HCT116 (cell line): ENCODE results near the gene CPNE2. TPM values are rescaled to one million over a fixed set of nuclear protein-coding genes. Genes with fewer than 3 reads are reported as not detected.

Experiments used
- ATAC-seq: fragments of 200-7000 bp; cut with Tn5 transposase; 2 replicates; pipeline ENCODE4 v1.9.1; 2020; ENCODE audit warnings: mild to moderate bottlenecking, moderate library complexity
- BruUV-seq: library from RNA; stranded (reverse); fragments of 400-500 nt; replicated peaks from 2 replicates; lab custom pipeline; 2021; lab: Mats Ljungman, UMichigan
- CTCF ChIA-PET: fragments of 300-600 bp; sonication (Branson Sonifier 250); formaldehyde crosslinking; loops from one replicate; lab custom pipeline; 2021; ENCODE audit warnings: antibody characterized with exemption; lab: Charles Lee
- POLR2A ChIA-PET: fragments of 300-600, 350-600 bp; sonication (Branson Sonifier 250); formaldehyde crosslinking; loops from one replicate; lab custom pipeline; 2021; ENCODE audit warnings: antibody characterized with exemption; lab: Charles Lee
- RAD21 ChIA-PET, 2 experiments: fragments of 300-600 bp; sonication (Branson Sonifier 250); formaldehyde crosslinking; loops; one replicate each; lab custom pipeline; 2023; ENCODE audit warnings: low total read pairs in 2 of 2; ENCODE audit not compliant: uncharacterized antibody in 2 of 2, unreplicated experiment in 2 of 2, low non-redundant PET in 1 of 2; lab: Charles Lee
- DNase-seq: peaks from one replicate; pipeline ENCODE4 v3.0.0-alpha.2; 2010; ENCODE audit warnings: low read depth, low spot score
- H2AFZ ChIP-seq: fragments of 200-600 bp; shearing (Covaris generic), sonication (generic); 2 replicates; pipeline ENCODE4 v1.6.1; 2017; ENCODE audit warnings: low read depth, mixed run types, mixed read lengths, antibody characterized with exemption, low read length; ENCODE audit not compliant: poor library complexity, severe bottlenecking
- H3K27ac ChIP-seq: 2 replicates; pipeline ENCODE4 v1.5.1; 2012; ENCODE audit warnings: low read depth, low read length
- H3K27me3 ChIP-seq: fragments of 200-600 bp; sonication (generic); 2 replicates; pipeline ENCODE4 v1.6.1; 2016; ENCODE audit warnings: mixed run types, low read length, mixed read lengths; ENCODE audit not compliant: insufficient read depth
- H3K36me3 ChIP-seq, 2 experiments: fragments of 200-500 bp in 1 of 2; fragments of 200-600 bp in 1 of 2; sonication (Bioruptor generic) in 1 of 2; sonication (generic) in 1 of 2; 2 replicates each; pipeline versions ENCODE4 v1.5.1 to v1.6.1; 2014 to 2016; ENCODE audit warnings: low read length in 2 of 2, inconsistent platforms in 1 of 2, mixed read lengths in 1 of 2, mixed run types in 1 of 2; ENCODE audit not compliant: insufficient read depth in 2 of 2, control insufficient read depth in 1 of 2
- H3K4me1 ChIP-seq, 2 experiments: fragments of 200-600 bp in 1 of 2; sonication (generic) in 1 of 2; 2 replicates each; pipeline versions ENCODE4 v1.5.1 to v1.6.1; 2012 to 2017; ENCODE audit warnings: low read length in 2 of 2, inconsistent platforms in 1 of 2, mild to moderate bottlenecking in 1 of 2, mixed read lengths in 1 of 2, mixed run types in 1 of 2, moderate library complexity in 1 of 2; ENCODE audit not compliant: insufficient read depth in 2 of 2, control insufficient read depth in 1 of 2
- H3K4me2 ChIP-seq: fragments of 200-600 bp; sonication (generic); 2 replicates; pipeline ENCODE4 v1.6.1; 2017; ENCODE audit warnings: mixed run types, low read length, mixed read lengths
- H3K4me3 ChIP-seq, 2 experiments: fragments of 200-600 bp in 1 of 2; sonication (generic) in 1 of 2; replicated peaks in 1 of 2; 2 replicates each; pipeline ENCODE4 v1.5.1; 2011 to 2016; ENCODE audit warnings: low read length in 2 of 2, control low read depth in 1 of 2, low read depth in 1 of 2, mild to moderate bottlenecking in 1 of 2, mixed read lengths in 1 of 2, mixed run types in 1 of 2
- H3K79me2 ChIP-seq: fragments of 200-600 bp; sonication (generic); 2 replicates; pipeline ENCODE4 v1.6.1; 2017; ENCODE audit warnings: mild to moderate bottlenecking, mixed run types, low read length, moderate library complexity, mixed read lengths; ENCODE audit not compliant: insufficient read depth
- H3K9ac ChIP-seq: fragments of 200-600 bp; sonication (generic); 2 replicates; pipeline ENCODE4 v1.6.1; 2016; ENCODE audit warnings: low read length, mixed read lengths
- H3K9me2 ChIP-seq: fragments of 200-600 bp; sonication (generic), shearing (Covaris generic); 2 replicates; pipeline ENCODE4 v1.6.1; 2017; ENCODE audit warnings: mixed run types, mild to moderate bottlenecking, moderate library complexity; ENCODE audit not compliant: insufficient read depth
- H3K9me3 ChIP-seq, 2 experiments: fragments of 200-500 bp in 1 of 2; fragments of 200-600 bp in 1 of 2; sonication (Bioruptor generic) in 1 of 2; sonication (generic) in 1 of 2; 2 replicates each; pipeline ENCODE4 v1.6.1; 2014 to 2017; ENCODE audit warnings: low read length in 2 of 2, mixed read lengths in 2 of 2, inconsistent platforms in 1 of 2, low read depth in 1 of 2, mild to moderate bottlenecking in 1 of 2, mixed run types in 1 of 2, moderate library complexity in 1 of 2; ENCODE audit not compliant: control insufficient read depth in 1 of 2, insufficient read depth in 1 of 2
- H4K20me1 ChIP-seq: fragments of 200-600 bp; sonication (generic), shearing (Covaris generic); 2 replicates; pipeline ENCODE4 v1.6.1; 2017; ENCODE audit warnings: mixed run types, mild to moderate bottlenecking, moderate library complexity; ENCODE audit not compliant: insufficient read depth
- CBX3 ChIP-seq: IDR thresholded peaks from 2 replicates; pipeline ENCODE4 v1.6.1; 2012; ENCODE audit warnings: low read depth
- CEBPB ChIP-seq: IDR thresholded peaks from 2 replicates; pipeline ENCODE4 v1.6.1; 2012; ENCODE audit warnings: low read depth
- CTCF ChIP-seq, 3 experiments: fragments of 200-600 bp in 1 of 3; sonication (generic) in 1 of 3; IDR thresholded peaks in 2 of 3; conservative IDR thresholded peaks in 1 of 3; 2 replicates each; pipeline ENCODE4 v1.5.1; 2012 to 2017; ENCODE audit warnings: low read depth in 2 of 3, low read length in 2 of 3, antibody characterized with exemption in 1 of 3, borderline replicate concordance in 1 of 3, control low read depth in 1 of 3, mild to moderate bottlenecking in 1 of 3, mixed read lengths in 1 of 3, mixed run types in 1 of 3, moderate library complexity in 1 of 3; ENCODE audit not compliant: insufficient read depth in 1 of 3
- EGR1 ChIP-seq: IDR thresholded peaks from 2 replicates; pipeline ENCODE4 v1.6.1; 2012; ENCODE audit warnings: low read depth
- ELF1 ChIP-seq: IDR thresholded peaks from 2 replicates; pipeline ENCODE4 v1.6.1; 2012; ENCODE audit warnings: low read depth, borderline replicate concordance
- EZH2 ChIP-seq: fragments of 200-600 bp; sonication (generic); IDR thresholded peaks from 2 replicates; pipeline ENCODE4 v1.6.1; 2017; ENCODE audit warnings: antibody characterized with exemption, mixed run types
- EZH2phosphoT487 ChIP-seq: fragments of 200-600 bp; IDR thresholded peaks from 2 replicates; pipeline ENCODE4 v1.6.1; 2018; ENCODE audit warnings: antibody characterized with exemption, borderline replicate concordance
- JUND ChIP-seq: IDR thresholded peaks from 2 replicates; pipeline ENCODE4 v1.6.1; 2012
- POLR2A ChIP-seq: IDR thresholded peaks from 2 replicates; pipeline ENCODE4 v1.7.0; 2011; ENCODE audit warnings: borderline replicate concordance; ENCODE audit not compliant: insufficient read depth, insufficient read length; ENCODE audit errors: extremely low read depth
- POLR2AphosphoS5 ChIP-seq: IDR thresholded peaks from 2 replicates; pipeline ENCODE4 v1.6.1; 2011; ENCODE audit warnings: mild to moderate bottlenecking, low read depth, low read length, moderate library complexity
- RAD21 ChIP-seq: IDR thresholded peaks from 2 replicates; pipeline ENCODE4 v1.6.1; 2012; ENCODE audit warnings: low read depth, mild to moderate bottlenecking
- REST ChIP-seq: IDR thresholded peaks from 2 replicates; pipeline ENCODE4 v1.6.1; 2012; ENCODE audit warnings: low read depth
- SIN3A ChIP-seq: IDR thresholded peaks from 2 replicates; pipeline ENCODE4 v1.6.1; 2012; ENCODE audit warnings: low read depth
- SP1 ChIP-seq: IDR thresholded peaks from 2 replicates; pipeline ENCODE4 v1.6.1; 2012; ENCODE audit warnings: low read depth
- SRF ChIP-seq: IDR thresholded peaks from 2 replicates; pipeline ENCODE4 v1.6.1; 2012; ENCODE audit warnings: low read depth
- TCF7L2 ChIP-seq: IDR thresholded peaks from 2 replicates; pipeline ENCODE4 v1.7.0; 2011; ENCODE audit warnings: borderline replicate concordance, inconsistent platforms; ENCODE audit not compliant: insufficient read depth, insufficient read length; ENCODE audit errors: extremely low read depth
- YY1 ChIP-seq: IDR thresholded peaks from 2 replicates; pipeline ENCODE4 v1.6.1; 2011; ENCODE audit warnings: low read length, low read depth, moderate library complexity, mild to moderate bottlenecking; ENCODE audit not compliant: insufficient replicate concordance; ENCODE audit errors: extremely low read depth
- ZBTB33 ChIP-seq: IDR thresholded peaks from 2 replicates; pipeline ENCODE4 v1.6.1; 2011; ENCODE audit warnings: mild to moderate bottlenecking, low read length, moderate library complexity; ENCODE audit not compliant: insufficient replicate concordance; ENCODE audit errors: extremely low read depth
- ZFX ChIP-seq: fragments of 450-650 bp; IDR thresholded peaks from 2 replicates; pipeline ENCODE4 v1.6.1; 2017
- ZNF274 ChIP-seq: fragments of 200-500 bp; sonication (Bioruptor generic); IDR thresholded peaks from 2 replicates; pipeline ENCODE4 v1.6.1; 2014; ENCODE audit warnings: mild to moderate bottlenecking, low read depth, low read length, inconsistent platforms
- intact Hi-C: fragments of 100-400 bp; cut with micrococcal nuclease; formaldehyde crosslinking; loops from 2 replicates; pipeline ENCODE4 v1.10.0; 2022
- total RNA-seq: library from RNA; stranded (reverse); gene quantifications from one replicate; pipeline ENCODE4 v1.2.1, GENCODE V29; 2021; ENCODE audit not compliant: unreplicated experiment

Gene CPNE2
- total RNA-seq, 1 experiment from 2014 or later, result 31.2 TPM

GRCh38 chr16:57165483-57165882 lies 73.1 kb downstream of the CPNE2 start:
- H3K27ac ChIP-seq, result no peak overlapping the region
- ChIA-PET POLR2A (no interaction called here), CTCF (no interaction called here), RAD21 (no interaction called here)
- no peaks in the 10 kb centered on the region for H3K9me3 ChIP-seq
- BruUV-seq, result no TSS peak
- DNase-seq, result no peak
- H3K79me2 ChIP-seq, result no peaks in the 10 kb centered on the region
- no peak overlapping the region for H3K4me2 ChIP-seq
- no peak for TF ChIP-seq ZFX
- no peak for TF ChIP-seq CBX3
- no peak for TF ChIP-seq POLR2AphosphoS5
- no peak for TF ChIP-seq SRF
- no peak for TF ChIP-seq YY1
- TF ChIP-seq EZH2phosphoT487, result no peak
- TF ChIP-seq JUND, result no peak
- TF ChIP-seq EGR1, result no peak
- TF ChIP-seq CTCF (IDR thresholded peaks at IDR 0.05 in 2 of 3, conservative IDR thresholded peaks at IDR 0.05 in 1 of 3; ENCODE audit: borderline replicate concordance in 1 of 3, insufficient read depth in 1 of 3, low read depth in 2 of 3, low read length in 2 of 3), result no peak
- no peak for TF ChIP-seq RAD21
- TF ChIP-seq ZBTB33, result no peak
- no peak for TF ChIP-seq REST
- TF ChIP-seq CEBPB, result no peak
- TF ChIP-seq SIN3A, result no peak
- TF ChIP-seq EZH2, result no peak
- TF ChIP-seq TCF7L2, result no peak
- no peak for TF ChIP-seq ZNF274
- TF ChIP-seq POLR2A, result no peak
- TF ChIP-seq ELF1, result no peak
- no peak for TF ChIP-seq SP1
- H3K9me2 ChIP-seq, result no peaks in the 10 kb centered on the region
- no peak overlapping the region for H3K9ac ChIP-seq
- no peaks in the 10 kb centered on the region for H3K4me1 ChIP-seq
- no peak for ATAC-seq
- H3K27me3 ChIP-seq, result no peaks in the 10 kb centered on the region
- H3K36me3 ChIP-seq, result peaks cover 41 to 43% of the 10 kb centered on the region in 2 experiments
- H2AFZ ChIP-seq, result no peak overlapping the region
- no peaks in the 10 kb centered on the region for H4K20me1 ChIP-seq
- no peak overlapping the region for H3K4me3 ChIP-seq
- intact Hi-C loops, result no loop called here
